ENCODE results near the gene RPL10. TPM values are rescaled to one million over a fixed set of nuclear protein-coding genes. Genes with fewer than 3 reads are reported as not detected.

The RPL10 gene
- total RNA-seq, 1 experiment from 2014 or later, result 2,445 TPM

DNA sequence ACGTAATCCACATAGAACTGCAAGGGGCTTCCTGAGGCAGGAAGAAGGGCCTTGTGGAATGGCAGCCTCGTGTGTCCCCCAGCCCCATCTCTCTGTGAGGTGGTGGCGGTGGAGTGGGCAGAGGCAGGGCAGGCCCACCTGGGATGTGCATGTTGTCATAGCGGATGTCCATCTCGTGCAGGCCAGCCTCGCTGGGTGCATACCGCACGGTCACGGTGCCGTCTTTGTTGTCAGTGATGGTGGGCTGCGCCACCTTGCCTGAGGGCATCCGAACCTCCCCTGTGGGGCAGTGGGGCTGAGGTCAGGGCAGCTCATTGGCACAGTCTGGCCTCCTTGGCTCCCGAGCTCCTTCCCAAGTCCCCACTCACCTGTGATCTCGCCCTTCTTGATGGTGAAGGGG, 44.2 kb upstream of the RPL10 start:
- Histone ChIP-seq H3K4me3 (ENCODE audit: low read depth, low read length, poor library complexity, severe bottlenecking) (no peak overlapping the region), H3K36me3 (ENCODE audit: insufficient read depth, low read length, poor library complexity, severe bottlenecking) (peaks cover 78% of the 10 kb centered on the region), H3K27me3 (replicated peaks; ENCODE audit: insufficient read depth, low read depth, low read length, poor library complexity) (no peaks in the 10 kb centered on the region), H3K4me1 (ENCODE audit: insufficient read depth, low read length, poor library complexity, severe bottlenecking) (no peaks in the 10 kb centered on the region), H3K27ac (ENCODE audit: low read depth, low read length, poor library complexity, severe bottlenecking) (no peak overlapping the region), H3K9me3 (ENCODE audit: low read depth, low read length, poor library complexity, severe bottlenecking) (no peaks in the 10 kb centered on the region)
- ChIA-PET CTCF (no interaction called here), POLR2A (ENCODE audit: low non-redundant PET) (interaction anchor here (0.6 kb wide), 1 partner anchor 47 kb away, joined by 3 read pairs; no protein-coding TSS in a partner anchor)
- DNase-seq (ENCODE audit: low spot score), result no peak
- intact Hi-C loops (cut with micrococcal nuclease; ENCODE audit: unreplicated experiment), result no loop called here
- TF ChIP-seq, protein P1, sequence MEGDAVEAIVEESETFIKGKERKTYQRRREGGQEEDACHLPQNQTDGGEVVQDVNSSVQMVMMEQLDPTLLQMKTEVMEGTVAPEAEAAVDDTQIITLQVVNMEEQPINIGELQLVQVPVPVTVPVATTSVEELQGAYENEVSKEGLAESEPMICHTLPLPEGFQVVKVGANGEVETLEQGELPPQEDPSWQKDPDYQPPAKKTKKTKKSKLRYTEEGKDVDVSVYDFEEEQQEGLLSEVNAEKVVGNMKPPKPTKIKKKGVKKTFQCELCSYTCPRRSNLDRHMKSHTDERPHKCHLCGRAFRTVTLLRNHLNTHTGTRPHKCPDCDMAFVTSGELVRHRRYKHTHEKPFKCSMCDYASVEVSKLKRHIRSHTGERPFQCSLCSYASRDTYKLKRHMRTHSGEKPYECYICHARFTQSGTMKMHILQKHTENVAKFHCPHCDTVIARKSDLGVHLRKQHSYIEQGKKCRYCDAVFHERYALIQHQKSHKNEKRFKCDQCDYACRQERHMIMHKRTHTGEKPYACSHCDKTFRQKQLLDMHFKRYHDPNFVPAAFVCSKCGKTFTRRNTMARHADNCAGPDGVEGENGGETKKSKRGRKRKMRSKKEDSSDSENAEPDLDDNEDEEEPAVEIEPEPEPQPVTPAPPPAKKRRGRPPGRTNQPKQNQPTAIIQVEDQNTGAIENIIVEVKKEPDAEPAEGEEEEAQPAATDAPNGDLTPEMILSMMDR (conservative IDR thresholded peaks at IDR 0.05; ENCODE audit: low read depth, low read length), result no peak
- TF ChIP-seq EZH2 (IDR thresholded peaks at IDR 0.05; ENCODE audit: borderline replicate concordance, low read depth, low read length, poor library complexity, severe bottlenecking), result no peak
- BruUV-seq (replicated peaks), result no TSS peak

DNA sequence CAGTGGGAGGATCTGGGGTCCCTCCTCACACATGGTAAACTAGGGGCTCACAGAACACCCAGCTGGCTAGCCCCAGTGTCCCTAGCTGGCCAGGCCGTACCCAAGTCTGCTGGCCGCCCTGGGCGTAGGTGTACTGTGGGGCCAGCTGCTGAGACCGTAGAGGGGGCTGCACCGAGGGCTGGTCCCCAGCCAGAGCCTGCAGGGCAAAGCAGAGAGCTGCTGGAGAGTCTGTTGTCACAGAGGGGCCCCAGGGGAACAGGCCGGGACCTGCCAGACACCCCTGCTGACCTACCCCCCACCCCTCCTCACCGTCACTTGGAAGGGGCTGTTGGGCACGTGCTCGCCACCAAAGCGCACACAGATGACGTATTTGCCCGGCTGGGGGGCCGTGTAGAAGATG, 43.7 kb upstream of the RPL10 start:
- no peaks in the 10 kb centered on the region for H3K4me1 ChIP-seq (ENCODE audit: insufficient read depth, low read length, poor library complexity, severe bottlenecking)
- ChIA-PET CTCF (no interaction called here), POLR2A (ENCODE audit: low non-redundant PET) (no interaction called here)
- no peaks in the 10 kb centered on the region for H3K9me3 ChIP-seq (ENCODE audit: low read depth, low read length, poor library complexity, severe bottlenecking)
- no peaks in the 10 kb centered on the region for H3K27me3 ChIP-seq (replicated peaks; ENCODE audit: insufficient read depth, low read depth, low read length, poor library complexity)
- H3K27ac ChIP-seq (ENCODE audit: low read depth, low read length, poor library complexity, severe bottlenecking), result no peak overlapping the region
- TF ChIP-seq, protein P1 (conservative IDR thresholded peaks at IDR 0.05; ENCODE audit: low read depth, low read length), result no peak
- no peak for TF ChIP-seq EZH2 (IDR thresholded peaks at IDR 0.05; ENCODE audit: borderline replicate concordance, low read depth, low read length, poor library complexity, severe bottlenecking)
- intact Hi-C loops (cut with micrococcal nuclease; ENCODE audit: unreplicated experiment), result no loop called here
- no peak for DNase-seq (ENCODE audit: low spot score)
- BruUV-seq (replicated peaks), result no TSS peak
- no peak overlapping the region for H3K4me3 ChIP-seq (ENCODE audit: low read depth, low read length, poor library complexity, severe bottlenecking)
- H3K36me3 ChIP-seq (ENCODE audit: insufficient read depth, low read length, poor library complexity, severe bottlenecking), result peaks cover 78% of the 10 kb centered on the region

DNA sequence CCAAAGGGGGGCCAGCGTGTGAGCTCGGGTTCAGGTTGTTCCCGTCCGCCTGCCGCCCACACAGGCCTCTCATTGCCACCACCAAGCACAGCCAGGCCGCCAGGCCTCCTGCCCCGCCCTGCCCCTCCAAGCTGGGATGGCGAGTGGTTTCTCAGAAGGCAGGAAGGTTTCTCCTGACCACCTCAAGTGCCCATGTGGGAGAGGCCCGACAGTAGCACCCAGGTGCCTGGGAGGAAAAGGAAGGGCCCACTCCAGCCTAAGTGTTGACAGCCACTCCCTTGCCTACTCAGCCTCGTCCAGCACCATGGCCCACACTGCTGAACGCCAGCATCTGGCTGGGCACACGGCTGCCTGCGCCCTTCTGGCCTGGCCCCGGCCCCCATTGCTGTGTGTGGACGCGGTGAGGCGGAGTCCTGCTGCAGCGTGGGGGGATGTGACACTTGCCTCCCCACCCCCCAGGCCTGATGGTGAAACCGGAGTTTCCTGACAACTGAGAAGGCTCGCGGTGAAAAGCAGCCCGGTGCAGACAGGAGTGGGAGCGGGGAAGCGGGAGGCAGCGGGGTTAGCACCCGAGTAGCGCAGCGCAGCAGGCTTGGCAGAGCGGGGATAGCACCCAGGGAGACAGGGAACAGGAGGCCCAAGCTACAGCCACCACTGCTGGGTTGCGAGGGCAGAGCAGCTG, 42.9 kb upstream of the RPL10 start:
- no peak for DNase-seq (ENCODE audit: low spot score)
- no peaks in the 10 kb centered on the region for H3K27me3 ChIP-seq (replicated peaks; ENCODE audit: insufficient read depth, low read depth, low read length, poor library complexity)
- intact Hi-C loops (cut with micrococcal nuclease; ENCODE audit: unreplicated experiment), result no loop called here
- H3K27ac ChIP-seq (ENCODE audit: low read depth, low read length, poor library complexity, severe bottlenecking), result no peak overlapping the region
- CTCF ChIA-PET, result no interaction called here
- no TSS peak for BruUV-seq (replicated peaks)
- POLR2A ChIA-PET (ENCODE audit: low non-redundant PET), result no interaction called here
- TF ChIP-seq, protein P1 (conservative IDR thresholded peaks at IDR 0.05; ENCODE audit: low read depth, low read length), result no peak
- TF ChIP-seq EZH2 (IDR thresholded peaks at IDR 0.05; ENCODE audit: borderline replicate concordance, low read depth, low read length, poor library complexity, severe bottlenecking), result no peak
- peaks cover 79% of the 10 kb centered on the region for H3K36me3 ChIP-seq (ENCODE audit: insufficient read depth, low read length, poor library complexity, severe bottlenecking)
- H3K4me3 ChIP-seq (ENCODE audit: low read depth, low read length, poor library complexity, severe bottlenecking), result no peak overlapping the region
- no peaks in the 10 kb centered on the region for H3K9me3 ChIP-seq (ENCODE audit: low read depth, low read length, poor library complexity, severe bottlenecking)
- no peaks in the 10 kb centered on the region for H3K4me1 ChIP-seq (ENCODE audit: insufficient read depth, low read length, poor library complexity, severe bottlenecking)

All from A673 (cell line).